ENCODE measurements around the gene ERAP2. TPM values are rescaled to one million over a fixed set of nuclear protein-coding genes. Genes with fewer than 3 reads are reported as not detected.

ERAP2 gene, protein sequence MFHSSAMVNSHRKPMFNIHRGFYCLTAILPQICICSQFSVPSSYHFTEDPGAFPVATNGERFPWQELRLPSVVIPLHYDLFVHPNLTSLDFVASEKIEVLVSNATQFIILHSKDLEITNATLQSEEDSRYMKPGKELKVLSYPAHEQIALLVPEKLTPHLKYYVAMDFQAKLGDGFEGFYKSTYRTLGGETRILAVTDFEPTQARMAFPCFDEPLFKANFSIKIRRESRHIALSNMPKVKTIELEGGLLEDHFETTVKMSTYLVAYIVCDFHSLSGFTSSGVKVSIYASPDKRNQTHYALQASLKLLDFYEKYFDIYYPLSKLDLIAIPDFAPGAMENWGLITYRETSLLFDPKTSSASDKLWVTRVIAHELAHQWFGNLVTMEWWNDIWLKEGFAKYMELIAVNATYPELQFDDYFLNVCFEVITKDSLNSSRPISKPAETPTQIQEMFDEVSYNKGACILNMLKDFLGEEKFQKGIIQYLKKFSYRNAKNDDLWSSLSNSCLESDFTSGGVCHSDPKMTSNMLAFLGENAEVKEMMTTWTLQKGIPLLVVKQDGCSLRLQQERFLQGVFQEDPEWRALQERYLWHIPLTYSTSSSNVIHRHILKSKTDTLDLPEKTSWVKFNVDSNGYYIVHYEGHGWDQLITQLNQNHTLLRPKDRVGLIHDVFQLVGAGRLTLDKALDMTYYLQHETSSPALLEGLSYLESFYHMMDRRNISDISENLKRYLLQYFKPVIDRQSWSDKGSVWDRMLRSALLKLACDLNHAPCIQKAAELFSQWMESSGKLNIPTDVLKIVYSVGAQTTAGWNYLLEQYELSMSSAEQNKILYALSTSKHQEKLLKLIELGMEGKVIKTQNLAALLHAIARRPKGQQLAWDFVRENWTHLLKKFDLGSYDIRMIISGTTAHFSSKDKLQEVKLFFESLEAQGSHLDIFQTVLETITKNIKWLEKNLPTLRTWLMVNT
- 4.4 and 4.8 TPM in 2 replicates for total RNA-seq

DNA sequence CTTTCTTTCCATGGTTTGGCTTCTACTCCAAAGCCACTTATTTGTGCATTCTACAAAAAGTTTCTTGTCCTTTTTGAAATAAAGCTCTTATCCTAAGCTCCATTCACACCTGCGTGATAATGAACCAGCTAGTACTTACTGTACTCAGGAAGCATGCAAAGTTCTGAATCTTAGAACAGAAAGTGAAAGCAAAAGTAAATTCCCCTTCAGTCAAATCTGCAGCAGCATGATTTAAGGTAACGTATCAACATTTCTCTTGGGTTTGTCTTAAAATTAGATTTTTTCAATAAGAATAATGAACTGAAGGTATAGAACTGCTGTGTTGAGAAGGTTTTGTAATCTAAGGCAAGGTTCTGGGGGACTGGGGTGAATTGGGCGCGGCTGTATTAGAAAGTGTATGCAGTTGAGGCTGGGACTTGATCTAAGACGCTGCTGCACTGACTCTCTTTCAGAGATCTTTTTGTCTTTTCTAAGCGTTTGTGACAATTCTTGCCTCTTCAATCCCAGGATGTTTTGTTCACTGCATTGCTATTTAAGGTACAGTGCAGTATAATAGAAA is at the start of gene ERAP2:
Gene ERAP2 (plus strand): TSS at position 209 of the 559 bp plus-strand sequence. CDS start 3,186 bp downstream, outside the sequence.

DNA sequence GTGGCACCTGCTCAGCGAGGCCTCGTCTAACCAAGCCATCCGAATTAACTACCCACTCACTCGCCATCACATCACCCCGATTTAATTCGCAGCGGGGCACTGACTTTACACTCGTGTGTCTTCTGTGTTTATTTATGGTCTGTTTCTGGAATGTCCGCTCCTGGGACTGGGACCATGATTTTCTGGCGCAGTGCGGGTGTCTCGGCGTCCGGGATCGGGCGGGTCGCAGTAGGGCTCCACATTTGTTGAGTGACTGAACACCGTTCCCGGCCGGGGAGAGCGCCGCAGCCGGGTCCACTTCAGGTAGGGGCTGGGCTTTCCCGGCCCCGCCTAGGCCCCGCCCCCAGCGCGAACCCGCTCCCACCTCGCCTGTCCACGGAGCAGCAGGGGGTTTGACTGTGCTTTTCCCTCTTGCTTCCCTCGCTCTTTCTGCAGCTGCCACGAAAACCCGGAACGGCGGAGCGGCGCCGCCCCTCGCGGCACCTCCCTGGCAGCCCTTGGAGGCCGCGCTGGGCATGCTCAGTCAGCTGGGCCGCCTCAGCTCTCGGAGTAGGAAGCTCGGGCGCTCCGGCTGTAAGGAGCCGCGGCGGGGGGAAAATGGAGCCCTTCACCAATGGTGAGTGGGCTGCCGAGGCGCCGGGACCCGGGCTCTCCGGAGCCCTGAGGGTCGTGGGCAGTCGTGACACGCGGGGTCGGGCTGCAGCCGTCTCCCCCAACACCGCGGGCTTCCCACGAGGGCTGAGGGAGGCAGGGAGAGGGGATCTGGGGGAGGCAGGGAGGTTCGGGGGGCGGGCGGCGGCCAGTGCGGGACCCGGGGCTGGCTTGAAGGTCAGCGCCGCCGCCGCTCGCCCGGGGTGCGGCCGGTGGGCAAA is 59.5 kb downstream of the ERAP2 start, which contains the start of gene LNPEP:
Gene LNPEP (plus strand): TSS at position 522 of the 872 bp plus-strand sequence. CDS start 76 bp downstream, at position 598.

Other genes with a start within 250 kb of the ERAP2 start
- gene CAST, start 214.1 kb upstream of the ERAP2 start, total RNA-seq: 155 and 181 TPM in 2 replicates
- gene ERAP1, start 68.6 kb upstream of the ERAP2 start, total RNA-seq: 28.2 and 30.2 TPM in 2 replicates
- 37.8 and 42.8 TPM in 2 replicates for gene LNPEP, start 59.6 kb downstream of the ERAP2 start, total RNA-seq